Mesenteric fat pad (tissue), 1 donor: ENCODE measurements around the gene GRIA1. TPM values are rescaled to one million over a fixed set of nuclear protein-coding genes. Genes with fewer than 3 reads are reported as not detected.
"Not testable (repeated sequence)": the region's sequence is repeated elsewhere in the genome, so short reads cannot be mapped to it uniquely, and the experiment has no call there.

Experiments
- DNase-seq: peaks from one replicate; pipeline ENCODE4 v3.0.0-alpha.2; 2020; ENCODE audit warnings: low spot score
- total RNA-seq: library from RNA; stranded (reverse); fragmentation: NEBNext Ultra II Directional; extraction: Animal tissue kit (Norgen Biotek cat#: 25700); gene quantifications from one replicate; pipeline ENCODE4 v1.2.1, GENCODE V29; 2021
- donor health status: DM: yes; HTN: yes; CAD: no.

The GRIA1 gene
- total RNA-seq, 1 donor from 2014 or later: 3.2 TPM

- DNase-seq: no peak
Observed at GRCh38 chr5:153823036-153823435, 332.6 kb downstream of the GRIA1 start.

GRCh38 chr5:153824909-153825308 lies 334.4 kb downstream of the GRIA1 start:
- no peak for DNase-seq

- no peak for DNase-seq
Observed at GRCh38 chr5:153827397-153827796, 336.9 kb downstream of the GRIA1 start.

- DNase-seq: no peak
Observed at GRCh38 chr5:153829510-153830065, 339.1 kb downstream of the GRIA1 start.

- DNase-seq: no peak
Observed at GRCh38 chr5:153831973-153832372, 341.5 kb downstream of the GRIA1 start.

GRCh38 chr5:153835891-153836515 lies 345.5 kb downstream of the GRIA1 start:
- no peak for DNase-seq

- not testable (repeated sequence) for DNase-seq
Observed at GRCh38 chr5:153849303-153850113, 359.0 kb downstream of the GRIA1 start.

- DNase-seq: no peak
Observed at GRCh38 chr5:153860195-153860886, 369.9 kb downstream of the GRIA1 start.

GRCh38 chr5:153862906-153863305 lies 372.4 kb downstream of the GRIA1 start:
- DNase-seq: not testable (repeated sequence)
